ENCODE results near the gene PTPRCAP.

GRCh38 chr11:67396259-67396581 lies 41.3 kb downstream of the PTPRCAP start:
- no peak for TF ChIP-seq EZH2 (IDR thresholded peaks at IDR 0.05; ENCODE audit: borderline replicate concordance, insufficient read depth, low read length, poor library complexity, severe bottlenecking)
- TF ChIP-seq EP300 (conservative IDR thresholded peaks at IDR 0.05; ENCODE audit: poor library complexity, severe bottlenecking), result no peak
- TF ChIP-seq REST (IDR thresholded peaks at IDR 0.05; ENCODE audit: borderline replicate concordance), result no peak
- no peak for TF ChIP-seq RAD21 (conservative IDR thresholded peaks at IDR 0.05)
- TF ChIP-seq CTCF (IDR thresholded peaks at IDR 0.05; ENCODE audit: poor library complexity, severe bottlenecking), result no peak
- no peak for TF ChIP-seq TAF1 (IDR thresholded peaks at IDR 0.05; ENCODE audit: low read depth)
- TF ChIP-seq MXI1 (conservative IDR thresholded peaks at IDR 0.05; ENCODE audit: poor library complexity, severe bottlenecking), result no peak
- TF ChIP-seq POLR2AphosphoS5 (IDR thresholded peaks at IDR 0.05), result no peak

All from neural cell (in vitro differentiated cells).